Stimulated activated CD4-positive, alpha-beta T cell treated with anti-CD3 and anti-CD28 coated beads, Interleukin-1b, Interleukin-23, amount 100 ng/mL, for 24 hours (primary cell): ENCODE data around the gene C10orf71.

Source experiments
- DNase-seq, 4 experiments: peaks; one replicate each; pipeline ENCODE4 v3.0.0-alpha.2; 2020; ENCODE audit warnings: low read depth in 4 of 4, low spot score in 1 of 4

C10orf71 gene

DNA sequence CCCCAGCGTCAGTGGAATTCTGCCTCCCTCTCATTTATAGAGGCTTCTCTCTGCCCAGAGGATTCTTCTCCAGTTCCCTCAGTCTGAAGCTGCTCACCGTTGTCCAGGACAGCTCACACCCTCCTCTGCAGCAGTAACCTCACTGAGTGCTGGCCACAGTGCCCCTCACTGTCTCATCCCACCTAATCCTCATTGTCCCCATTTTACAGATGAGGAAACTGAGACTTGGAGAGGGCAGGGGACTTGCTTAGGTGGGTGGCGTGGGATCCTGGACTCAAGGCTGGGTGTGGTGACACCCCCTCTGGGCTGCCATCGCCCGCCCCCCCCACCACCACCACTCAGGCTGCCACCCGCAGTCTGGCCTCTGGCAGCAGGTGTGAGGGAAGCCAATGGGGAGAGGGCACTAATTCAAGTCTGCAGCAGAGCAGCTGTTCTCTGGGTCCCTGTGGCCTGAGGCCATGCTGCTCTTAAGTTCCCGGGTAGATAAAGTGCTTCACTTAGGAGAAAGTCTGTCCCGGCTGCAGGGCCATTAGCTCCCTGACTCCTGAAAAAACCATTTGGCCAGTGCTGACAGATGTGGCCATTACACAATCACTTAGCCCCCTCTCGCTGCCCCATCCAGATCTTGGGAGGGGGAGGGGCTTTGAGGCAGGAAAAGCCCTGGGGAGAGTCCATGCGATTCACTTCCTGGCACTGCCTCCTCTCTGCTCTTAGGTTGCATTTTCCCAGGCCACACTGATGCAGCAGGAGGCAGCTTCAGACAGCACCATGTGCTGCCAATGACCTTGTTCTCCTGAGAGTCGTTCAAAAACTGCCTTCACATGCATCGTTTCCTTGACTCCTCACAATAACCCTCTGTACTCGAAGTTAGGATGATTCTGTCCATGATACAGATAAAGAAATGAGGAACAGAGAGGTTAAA is 60.6 kb downstream of the C10orf71 start:
- no peak for DNase-seq

DNA sequence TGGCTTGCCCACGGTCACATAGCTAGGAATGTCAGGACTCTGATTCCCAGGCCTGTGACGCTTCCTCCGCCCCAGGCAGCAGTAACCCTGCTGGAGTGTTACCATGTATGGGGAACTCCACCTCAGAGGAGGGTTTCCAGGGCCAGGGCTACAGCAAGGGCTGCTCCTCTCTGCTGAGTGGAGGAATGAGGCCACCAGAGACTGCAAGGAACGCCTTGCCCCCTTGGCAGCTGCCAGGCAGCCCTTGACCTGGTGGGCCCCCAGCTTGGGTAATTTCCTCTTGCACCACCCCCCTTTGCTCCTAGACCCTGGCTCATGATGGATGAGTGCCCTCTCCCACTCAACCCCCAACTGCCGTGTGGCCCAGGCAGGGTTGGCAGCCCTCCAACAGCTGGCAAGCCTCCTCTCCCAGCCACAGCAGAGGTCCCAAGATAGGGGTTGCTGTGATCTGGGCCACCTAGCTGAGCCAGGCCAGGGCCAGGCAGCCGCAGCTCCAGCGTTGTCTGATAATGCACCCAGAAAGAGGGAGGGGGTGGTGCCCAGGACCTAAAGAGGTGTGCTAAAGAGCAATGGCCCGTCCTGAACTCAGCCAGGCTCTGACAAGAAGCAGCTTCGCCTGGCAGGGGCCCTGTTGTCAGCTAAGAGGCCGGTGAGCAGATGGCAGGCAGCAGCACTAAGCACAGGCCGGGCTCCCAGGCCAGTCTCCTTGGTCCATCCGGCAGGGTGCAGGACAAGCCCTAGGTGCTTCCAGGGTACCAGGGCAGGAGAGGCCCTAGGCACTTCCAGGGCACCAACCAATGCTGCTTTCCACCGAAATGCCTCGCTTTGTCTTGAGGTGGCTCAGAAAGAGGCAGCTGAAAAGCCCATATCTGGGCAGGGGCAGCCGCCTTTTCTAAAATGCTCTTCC is 61.6 kb downstream of the C10orf71 start:
- no peak for DNase-seq

DNA sequence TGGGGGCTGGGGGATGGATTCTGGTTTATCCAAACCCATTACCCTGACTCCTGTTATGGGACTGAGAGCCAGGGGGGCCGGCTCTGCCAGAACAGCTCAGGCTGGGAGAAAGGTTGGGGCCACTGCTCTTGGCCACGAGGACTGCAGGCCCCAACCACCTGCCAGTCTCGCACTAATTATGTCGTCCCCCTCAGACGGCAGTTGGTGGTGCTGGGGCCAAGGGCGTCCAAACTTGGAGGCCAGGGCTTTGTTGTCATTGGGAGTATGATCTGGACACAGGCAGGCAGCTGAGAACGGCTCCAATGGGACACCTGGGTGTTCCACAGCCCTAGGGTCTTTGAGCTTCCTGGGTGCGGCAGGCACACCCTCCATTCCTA is 62.2 kb downstream of the C10orf71 start:
- DNase-seq: no peak

DNA sequence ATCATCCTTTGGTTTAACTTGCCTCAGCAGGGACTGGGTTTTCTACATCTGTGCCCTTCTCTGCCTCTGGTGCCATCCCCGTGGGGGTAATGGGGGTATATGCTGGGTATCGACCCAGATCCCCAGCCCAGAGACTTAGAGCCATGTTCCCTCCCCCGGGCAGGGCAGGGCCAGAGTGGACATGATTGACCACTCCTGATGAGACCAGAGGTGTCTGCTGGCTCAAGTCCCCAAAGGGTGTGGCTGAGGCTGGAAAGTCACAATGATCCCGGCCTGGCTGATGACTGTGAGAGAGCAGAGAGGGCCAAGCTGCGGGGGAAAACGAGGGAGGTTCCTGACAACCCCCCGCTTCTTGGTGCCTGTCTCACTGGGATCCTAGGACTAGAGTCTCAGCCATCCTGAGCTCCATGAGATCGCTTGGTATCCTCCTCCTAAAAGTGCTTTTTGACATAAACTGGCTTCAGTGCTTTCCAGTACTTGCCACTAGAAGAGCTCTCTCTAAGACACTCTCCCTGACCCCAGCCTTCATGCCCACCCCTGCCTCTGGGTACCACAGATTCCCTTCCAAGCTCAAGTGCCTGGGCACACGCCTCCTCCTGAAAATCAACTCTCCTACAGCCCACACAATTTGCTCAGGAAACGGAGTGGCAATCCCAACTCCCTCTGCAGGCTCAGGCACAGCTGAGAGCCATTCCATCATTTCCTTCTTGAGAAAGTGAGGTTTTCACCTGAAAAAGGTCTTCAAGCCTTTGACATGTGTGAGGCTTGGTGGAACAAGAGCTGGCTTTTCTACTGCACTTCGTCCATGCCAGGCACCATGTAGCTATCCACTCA is 63.0 kb downstream of the C10orf71 start:
- DNase-seq: no peak

DNA sequence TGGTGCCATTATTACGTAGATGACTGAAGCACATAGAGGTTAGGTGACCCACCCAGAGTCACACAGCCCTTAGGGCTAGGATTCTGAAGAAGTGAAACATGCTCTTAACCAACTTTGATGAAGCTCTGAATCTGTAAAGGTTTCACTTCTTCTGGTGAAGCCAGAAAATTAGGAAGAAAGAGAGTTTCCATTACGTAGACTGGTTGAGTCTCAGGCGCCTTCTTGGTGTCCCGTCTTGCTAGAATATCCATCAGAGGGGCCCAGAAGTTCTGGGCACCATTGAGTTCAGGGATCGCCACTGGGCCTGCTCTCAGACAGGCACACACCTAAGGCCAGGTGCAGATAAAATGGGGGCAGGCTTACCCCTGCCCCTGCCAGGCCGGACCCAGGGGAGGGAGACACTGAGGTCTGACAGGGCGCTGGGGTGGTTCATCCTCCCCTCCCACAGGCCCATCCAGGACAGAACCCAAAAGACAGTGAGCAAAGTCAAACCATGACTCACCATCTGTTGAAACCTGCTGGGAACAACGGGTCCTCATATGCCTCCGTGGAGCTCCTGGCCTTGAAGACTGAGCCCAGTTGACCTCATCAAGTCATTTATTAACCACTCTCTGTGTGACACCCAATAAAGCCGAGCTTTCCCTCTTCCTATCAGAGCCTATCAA is 63.8 kb downstream of the C10orf71 start:
- no peak for DNase-seq

DNA sequence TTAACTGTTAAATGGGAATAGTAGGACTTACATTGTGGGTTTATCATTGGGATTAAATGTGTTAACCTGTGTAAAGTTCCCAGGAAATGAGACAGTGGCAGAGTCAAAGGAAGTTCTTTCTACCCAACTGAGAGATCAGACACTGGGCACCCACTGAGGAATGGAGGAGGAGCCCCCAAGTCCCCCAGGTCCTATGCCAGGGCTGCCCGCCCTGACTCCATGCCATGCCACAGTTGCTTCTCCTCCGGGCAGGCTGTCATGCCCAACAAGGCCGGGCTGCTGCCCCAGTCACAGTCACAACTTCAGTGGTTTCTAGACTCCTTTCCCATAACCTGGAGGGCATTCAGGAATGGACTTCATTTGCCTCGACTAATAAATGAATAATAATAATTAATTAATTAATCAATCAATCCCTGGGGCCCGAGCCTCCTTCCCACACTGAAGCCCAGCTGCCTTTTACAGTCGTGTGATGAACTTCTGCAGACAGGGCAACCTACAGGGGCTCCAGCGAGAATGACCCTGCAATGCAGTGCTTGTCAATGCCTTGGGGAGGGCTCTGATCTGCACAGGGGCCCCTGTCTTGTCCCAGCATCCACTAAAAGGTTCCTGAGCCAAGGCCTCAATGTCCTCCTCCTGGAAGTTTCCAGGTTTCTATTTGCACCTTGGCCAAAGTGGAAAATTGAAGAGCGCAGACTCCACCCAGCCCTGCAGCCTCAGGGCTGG is 64.5 kb downstream of the C10orf71 start:
- no peak for DNase-seq

DNA sequence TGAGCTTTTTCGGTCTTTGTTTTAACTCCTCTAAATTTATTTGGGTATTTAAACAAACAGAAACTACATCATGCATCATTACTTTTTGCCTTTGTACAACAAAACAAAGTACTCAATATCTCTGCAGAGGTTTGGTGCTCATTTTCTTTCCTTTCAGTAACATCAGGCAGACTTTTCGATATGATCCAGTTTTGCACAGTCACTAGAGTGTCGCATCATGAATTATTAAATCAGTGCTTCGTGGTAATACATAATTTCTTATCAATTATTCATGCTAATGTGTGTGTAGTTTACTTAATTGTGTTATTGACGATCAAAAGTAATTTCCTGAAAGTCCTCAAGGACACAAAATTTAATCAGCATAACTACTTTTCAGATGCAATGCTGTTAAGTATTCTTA is 65.1 kb downstream of the C10orf71 start:
- DNase-seq: no peak

DNA sequence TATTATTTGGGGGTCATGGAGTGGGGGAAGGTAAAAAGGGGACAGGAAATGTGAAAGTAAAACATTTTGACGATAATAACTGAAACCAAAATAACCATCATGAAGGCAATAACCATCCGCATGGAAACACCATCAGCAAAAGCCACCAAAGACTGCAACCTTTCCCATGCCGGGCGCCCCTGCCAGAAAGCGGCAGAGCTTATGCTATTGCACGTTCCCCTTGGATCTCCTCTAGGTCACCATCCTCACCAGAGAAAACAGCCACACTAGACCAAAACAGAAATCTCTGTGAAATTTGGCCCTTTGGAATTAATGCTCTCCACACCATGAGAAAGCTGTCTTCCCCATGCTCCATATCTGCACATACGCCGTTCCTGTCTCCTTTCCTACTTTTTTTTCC is 65.8 kb downstream of the C10orf71 start:
- DNase-seq: no peak

DNA sequence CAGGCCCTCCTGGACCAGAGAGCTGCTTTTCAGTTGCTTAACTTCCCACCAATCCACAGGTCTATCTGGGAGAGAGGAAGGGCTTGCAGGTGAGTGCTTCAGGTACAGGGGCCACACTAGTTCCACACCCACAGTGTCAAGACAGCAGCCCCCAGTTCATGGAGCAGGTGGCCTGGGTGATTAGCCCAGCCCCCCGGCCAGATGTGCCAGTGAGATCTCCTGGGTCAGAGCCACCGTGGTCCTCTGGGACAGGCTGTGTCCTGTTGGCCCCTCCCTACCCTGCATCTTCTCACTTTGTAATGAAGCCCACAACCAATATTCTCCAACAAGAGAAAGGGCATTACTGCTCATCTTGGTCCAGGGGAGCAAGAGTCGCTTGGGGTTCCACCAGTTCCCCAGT is 66.3 kb downstream of the C10orf71 start:
- no peak for DNase-seq

DNA sequence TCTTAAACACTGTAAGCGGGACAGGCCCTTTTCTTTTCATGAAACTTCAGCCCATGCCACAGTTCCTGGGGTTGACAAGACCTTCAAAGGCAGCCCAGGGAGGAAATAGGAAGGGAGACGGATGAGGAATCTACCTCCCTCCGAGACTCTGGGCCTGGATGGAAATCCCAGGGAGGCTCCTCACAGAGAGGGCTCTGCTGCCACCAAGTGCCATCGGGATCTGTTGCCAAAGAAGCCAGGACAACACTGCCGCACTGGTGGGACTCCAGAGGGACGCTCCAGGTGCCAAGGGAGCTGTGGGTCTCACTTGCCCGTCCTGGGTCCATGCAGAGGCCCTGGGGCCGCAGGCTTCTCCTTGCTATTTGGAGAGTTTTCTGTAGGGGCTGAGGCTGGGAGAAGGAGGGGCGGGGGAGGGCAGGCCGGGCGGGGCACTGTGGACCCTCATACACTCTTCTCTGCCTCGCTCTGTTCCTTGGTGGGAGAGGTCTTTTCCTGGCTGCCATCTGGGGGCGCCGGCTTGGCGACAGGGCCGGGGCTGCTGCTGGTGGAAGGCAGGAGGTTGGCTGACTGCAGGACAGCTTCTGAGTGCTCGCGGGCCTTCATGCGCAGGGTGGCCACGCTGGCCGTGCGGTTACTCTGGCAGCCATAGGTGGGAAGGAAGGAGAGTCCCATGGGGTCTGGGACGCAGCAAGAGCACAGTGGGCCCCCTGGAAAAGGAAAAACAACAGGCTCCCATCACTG is 66.9 kb downstream of the C10orf71 start:
- DNase-seq: no peak

DNA sequence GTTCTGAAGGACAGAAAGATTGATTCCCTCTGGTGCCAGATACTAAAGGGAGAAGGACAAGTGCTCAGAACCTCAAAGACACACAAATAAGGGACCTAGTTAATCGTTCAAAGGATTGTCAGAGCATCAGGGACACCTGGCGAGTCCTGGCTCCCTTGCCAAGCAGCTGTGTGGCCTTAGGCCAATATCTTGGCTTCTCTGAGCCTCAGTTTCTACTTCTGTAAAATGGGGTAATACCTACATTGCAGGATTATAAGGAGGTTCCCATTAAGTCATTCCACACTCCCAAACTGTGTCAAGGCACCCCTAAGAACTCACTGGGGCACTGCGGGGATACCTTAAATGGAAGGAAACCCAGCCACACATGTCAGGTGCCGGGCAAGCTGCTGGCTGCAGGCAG is 67.5 kb downstream of the C10orf71 start:
- no peak for DNase-seq

DNA sequence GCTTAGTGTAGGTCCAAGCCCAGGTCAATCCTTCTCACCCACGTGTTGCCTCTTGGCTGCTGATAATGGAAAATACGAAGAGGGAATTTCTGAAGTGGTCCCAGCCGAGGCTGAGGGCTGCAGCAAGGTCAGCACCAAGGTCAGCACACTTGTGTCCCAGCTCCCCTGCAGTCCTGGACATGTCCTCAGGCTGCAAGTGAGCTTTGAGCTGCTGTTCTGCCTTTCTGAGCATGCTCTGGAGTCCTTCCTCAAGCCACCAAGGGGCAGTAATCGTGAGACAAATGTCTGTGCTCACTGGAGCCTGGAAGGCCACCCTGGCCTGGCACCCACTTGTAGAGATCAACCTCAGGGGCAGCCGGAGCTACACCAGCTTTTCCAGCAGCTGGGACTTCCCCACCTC is 68.6 kb downstream of the C10orf71 start:
- no peak for DNase-seq

DNA sequence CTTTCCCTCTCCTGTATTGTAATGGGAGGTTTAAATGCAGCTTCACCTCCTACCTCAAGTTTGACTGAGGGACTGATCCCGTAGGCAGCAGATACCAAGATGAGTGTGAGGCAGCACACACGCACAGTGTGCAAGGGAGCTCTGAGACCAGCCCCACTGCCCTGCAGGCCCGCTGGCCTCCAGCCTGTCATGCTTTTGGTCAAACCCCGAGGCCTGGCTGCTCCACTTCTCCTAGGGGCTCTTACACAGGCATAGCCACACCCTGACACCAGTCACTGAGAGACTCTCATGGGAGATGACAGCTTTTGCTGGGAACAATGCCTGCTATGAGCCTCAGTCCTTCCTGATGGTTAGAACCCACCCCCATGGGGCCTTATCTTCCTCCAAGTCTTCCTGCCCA is 69.3 kb downstream of the C10orf71 start:
- no peak for DNase-seq

DNA sequence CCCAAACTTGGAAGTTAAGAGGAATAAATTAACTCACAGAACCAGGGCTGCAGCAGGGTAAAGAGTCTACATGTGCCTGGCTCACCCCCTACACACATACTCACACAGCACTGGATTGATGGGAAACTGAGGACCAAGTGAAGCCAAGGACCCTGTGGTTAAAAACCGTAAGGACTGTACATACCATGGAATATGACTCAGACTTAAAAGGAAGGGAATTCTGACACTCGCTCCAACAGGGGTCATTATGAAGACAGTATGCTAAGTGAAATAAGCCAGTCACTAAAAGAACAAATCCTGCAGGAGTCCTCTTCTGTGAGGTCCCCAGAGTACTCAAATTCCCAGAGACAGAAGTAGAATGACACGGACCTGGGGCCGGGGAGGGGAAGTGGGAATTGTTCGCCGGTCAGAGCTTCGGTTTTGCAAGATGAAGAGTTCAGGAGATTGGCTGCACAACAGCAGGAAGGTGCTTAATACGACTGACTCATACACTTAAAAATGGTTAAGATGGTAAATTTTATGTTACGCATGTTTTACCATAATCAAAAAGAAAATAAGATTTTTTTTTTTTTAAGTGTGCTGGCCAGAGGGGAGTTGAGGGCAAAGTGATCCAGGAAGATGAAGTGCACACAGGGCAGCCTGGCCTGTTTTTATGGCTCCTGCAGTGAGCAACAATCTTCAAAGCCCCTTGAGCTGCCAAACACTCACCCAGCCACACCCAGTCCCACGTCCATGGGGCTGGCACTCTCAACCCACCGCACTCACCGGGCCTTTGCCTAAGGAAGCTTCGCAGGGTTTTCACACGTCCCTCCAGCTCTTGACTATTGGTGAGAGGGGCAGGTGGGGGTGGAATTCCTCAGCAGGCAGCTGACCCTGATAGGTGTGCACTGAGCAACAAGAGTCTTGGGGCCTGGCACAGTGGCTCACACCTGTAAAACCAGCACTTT is 70.5 kb downstream of the C10orf71 start:
- DNase-seq: no peak

DNA sequence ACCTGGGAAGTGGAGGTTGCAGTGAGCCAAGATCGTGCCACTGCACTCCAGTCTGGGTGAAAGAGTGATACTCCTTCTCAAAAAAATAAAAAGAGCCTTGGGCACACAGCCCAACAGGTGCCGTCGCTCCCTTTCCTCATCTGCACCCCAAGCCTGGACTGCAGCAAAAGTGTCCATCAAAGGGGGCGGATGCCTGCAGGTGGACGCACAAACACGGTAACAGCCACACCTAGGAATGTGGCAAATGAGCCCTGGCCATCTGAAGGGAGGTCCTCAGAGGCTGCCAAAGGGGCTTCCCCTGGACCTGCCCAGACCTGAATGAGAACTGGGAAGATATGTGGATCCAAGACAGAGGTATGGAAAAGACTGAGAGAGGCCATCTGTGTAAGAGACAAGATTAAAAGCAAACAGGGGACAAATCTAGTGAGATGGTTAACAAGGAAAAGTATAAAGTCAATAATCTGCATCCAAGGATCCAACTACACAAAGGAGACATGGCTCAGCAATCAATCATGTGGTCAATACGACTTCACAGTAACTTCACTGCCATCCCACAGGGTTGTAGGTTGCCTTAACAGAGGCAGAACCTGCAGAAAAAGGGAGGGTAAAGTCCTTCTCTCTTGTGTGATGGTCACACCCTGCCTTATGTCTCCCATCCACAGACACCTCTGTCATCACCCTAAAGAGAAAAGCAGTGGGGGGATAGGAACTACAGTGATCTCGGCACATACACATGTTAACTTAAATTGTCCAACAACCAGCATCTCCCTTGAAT is 71.5 kb downstream of the C10orf71 start:
- DNase-seq: no peak

DNA sequence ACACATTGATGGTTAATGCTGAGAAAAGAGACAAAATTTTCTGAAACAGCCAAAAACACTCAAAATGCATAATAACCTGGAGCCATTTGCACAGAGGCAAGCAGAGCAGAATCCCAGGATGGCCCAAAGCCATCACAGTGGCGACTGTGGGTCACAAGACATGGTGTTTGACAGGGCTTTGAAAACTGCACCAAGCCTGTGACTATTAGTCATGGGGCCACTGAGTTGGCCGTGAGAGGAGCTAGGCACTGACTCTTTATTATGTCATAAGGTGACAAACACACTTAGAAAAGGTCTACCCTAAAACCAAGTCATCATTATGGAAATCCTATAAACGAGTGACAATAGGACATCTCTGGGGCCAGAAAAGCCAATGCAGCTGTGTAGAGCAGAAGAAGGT is 73.0 kb downstream of the C10orf71 start:
- no peak for DNase-seq

DNA sequence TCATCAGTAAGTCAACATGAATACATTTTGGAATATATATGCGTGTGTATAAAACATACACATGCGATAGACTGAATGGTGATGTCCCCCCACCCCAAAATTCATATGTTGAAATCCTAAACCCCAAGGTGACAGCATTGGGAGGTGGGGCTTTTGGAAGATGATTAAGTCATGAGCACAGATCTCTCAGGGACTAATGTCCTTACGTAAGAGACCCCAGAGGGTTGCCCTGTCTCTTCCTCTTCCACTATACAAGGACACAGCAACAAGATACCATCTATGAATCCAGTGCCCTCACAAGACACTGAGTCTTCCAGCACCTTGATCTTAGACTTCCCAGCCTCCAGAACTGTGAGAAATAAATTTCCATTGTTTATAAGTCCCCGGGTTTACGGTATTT is 74.4 kb downstream of the C10orf71 start:
- no peak for DNase-seq

DNA sequence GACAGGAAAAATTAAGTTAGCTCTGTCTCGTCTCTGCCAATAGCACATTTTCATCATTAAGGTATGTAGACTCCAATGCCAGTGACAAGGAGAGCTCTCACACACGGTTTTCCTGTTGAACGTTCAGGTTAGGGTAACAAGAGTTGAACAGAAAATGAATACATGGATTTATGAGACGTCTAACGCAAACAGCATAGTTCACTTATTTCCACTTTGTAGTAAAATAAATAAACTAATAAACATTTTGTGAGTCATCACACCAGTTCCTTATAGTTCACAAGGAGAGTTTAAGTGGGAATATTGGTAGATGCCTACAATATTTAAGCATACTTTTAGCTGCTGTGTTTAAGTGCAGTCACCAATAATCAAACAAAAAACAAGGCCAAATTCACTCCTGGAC is 75.8 kb downstream of the C10orf71 start:
- DNase-seq: no peak
